Activated naive CD4-positive, alpha-beta T cell treated with anti-CD3 and anti-CD28 coated beads for 36 hours (primary cell): Measurements from ENCODE around the gene SLC34A2. TPM values are rescaled to one million over a fixed set of nuclear protein-coding genes. Genes with fewer than 3 reads are reported as not detected.
"Not testable (repeated sequence)": the region's sequence is repeated elsewhere in the genome, so short reads cannot be mapped to it uniquely, and the experiment has no call there.

Experiments used
- CTCF ChIA-PET: fragments of 350-600 bp; sonication (Branson Sonifier 250); formaldehyde crosslinking; loops from one replicate; lab custom pipeline; 2021; ENCODE audit warnings: antibody characterized with exemption; lab: Charles Lee
- DNase-seq: peaks from one replicate; pipeline ENCODE4 v3.0.0-alpha.2; 2020
- H3K27ac Mint-ChIP-seq: one replicate; pipeline ENCODE4 v1.8.0; 2021; ENCODE audit warnings: mild to moderate bottlenecking, mixed read lengths
- H3K27me3 Mint-ChIP-seq: one replicate; pipeline ENCODE4 v1.8.0; 2021; ENCODE audit warnings: low read depth, mixed read lengths
- H3K36me3 Mint-ChIP-seq: one replicate; pipeline ENCODE4 v1.8.0; 2021; ENCODE audit warnings: low read depth, mixed read lengths
- H3K4me1 Mint-ChIP-seq: one replicate; pipeline ENCODE4 v1.8.0; 2021; ENCODE audit warnings: low read depth, mixed read lengths
- H3K4me3 Mint-ChIP-seq: one replicate; pipeline ENCODE4 v1.8.0; 2021; ENCODE audit warnings: mild to moderate bottlenecking, moderate library complexity, mixed read lengths
- H3K9me3 Mint-ChIP-seq: one replicate; pipeline ENCODE4 v1.8.0; 2021; ENCODE audit warnings: mixed read lengths
- intact Hi-C: fragments of 100-400 bp; cut with micrococcal nuclease; formaldehyde crosslinking; loops from one replicate; pipeline ENCODE4 v1.15.1; 2023
- total RNA-seq, 2 experiments: library from RNA; stranded (reverse); gene quantifications; one replicate each; pipeline ENCODE4 v1.2.3, GENCODE V29; 2021

SLC34A2 gene, protein sequence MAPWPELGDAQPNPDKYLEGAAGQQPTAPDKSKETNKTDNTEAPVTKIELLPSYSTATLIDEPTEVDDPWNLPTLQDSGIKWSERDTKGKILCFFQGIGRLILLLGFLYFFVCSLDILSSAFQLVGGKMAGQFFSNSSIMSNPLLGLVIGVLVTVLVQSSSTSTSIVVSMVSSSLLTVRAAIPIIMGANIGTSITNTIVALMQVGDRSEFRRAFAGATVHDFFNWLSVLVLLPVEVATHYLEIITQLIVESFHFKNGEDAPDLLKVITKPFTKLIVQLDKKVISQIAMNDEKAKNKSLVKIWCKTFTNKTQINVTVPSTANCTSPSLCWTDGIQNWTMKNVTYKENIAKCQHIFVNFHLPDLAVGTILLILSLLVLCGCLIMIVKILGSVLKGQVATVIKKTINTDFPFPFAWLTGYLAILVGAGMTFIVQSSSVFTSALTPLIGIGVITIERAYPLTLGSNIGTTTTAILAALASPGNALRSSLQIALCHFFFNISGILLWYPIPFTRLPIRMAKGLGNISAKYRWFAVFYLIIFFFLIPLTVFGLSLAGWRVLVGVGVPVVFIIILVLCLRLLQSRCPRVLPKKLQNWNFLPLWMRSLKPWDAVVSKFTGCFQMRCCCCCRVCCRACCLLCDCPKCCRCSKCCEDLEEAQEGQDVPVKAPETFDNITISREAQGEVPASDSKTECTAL
- total RNA-seq: not detected

DNA sequence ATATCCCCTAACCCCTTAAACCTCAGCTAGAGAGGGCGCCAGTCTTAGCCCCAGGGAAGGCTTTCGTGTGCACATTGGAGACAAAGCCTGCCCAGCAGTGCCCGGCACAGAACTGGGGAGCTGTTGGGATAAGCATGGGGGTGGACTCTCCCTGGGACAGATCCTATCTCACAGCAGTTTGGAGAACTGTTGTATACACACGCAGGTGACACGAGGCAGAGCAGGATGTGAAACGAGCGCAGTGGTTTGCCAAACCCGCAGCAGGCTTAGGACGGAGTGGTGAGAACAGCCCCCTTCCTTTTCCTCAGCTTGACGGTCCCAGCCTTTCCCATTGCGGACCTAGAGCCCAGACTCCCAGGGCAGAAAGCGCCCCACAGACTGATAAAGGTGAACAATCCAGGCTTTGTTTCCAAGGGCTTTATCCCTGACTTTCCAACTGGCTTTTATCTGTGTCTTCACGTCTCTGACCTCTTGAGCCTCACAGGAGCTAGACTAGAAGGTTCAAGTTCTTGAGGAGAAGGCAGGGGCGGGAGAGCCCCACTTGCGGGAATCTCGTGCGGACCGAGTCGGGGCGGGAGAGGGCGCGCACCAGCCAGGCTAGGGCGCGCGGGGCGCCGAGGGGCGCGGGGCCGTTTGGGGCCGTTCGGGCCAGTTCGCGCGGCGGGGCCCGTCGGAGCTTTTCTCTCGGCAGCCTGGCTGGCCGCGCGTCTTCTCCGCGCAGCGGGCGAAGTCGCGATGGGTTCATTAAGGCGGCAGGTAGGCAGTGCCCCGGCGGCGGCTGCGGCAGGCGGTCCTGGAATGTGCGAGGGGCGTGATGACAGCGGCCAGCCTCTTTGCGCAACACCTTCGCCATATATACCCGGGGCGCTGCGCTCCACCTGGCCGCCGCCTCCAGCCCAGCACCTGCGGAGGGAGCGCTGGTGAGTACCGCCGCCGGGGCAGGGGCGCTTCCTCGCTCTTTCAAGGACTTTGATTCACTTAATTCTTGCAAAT is at the start of gene SLC34A2:
SLC34A2 (plus strand) TSS at position 881 of the 993 bp plus-strand sequence. CDS start 6,650 bp downstream, outside the sequence.
- H3K4me1 Mint-ChIP-seq: peaks cover 3% of the 10 kb centered on the region
- DNase-seq: no peak
- H3K4me3 Mint-ChIP-seq: no peak within 1 kb of the TSS
- H3K9me3 Mint-ChIP-seq: no peaks in the 10 kb centered on the region
- no peaks in the 10 kb centered on the region for H3K36me3 Mint-ChIP-seq
- H3K27ac Mint-ChIP-seq: no peak within 1 kb of the TSS
- H3K27me3 Mint-ChIP-seq: peaks cover 33% of the 10 kb centered on the region
- intact Hi-C loops: loop anchor here (10.0 kb wide), 1 partner anchor 210 kb away; no protein-coding TSS in a partner anchor
- CTCF ChIA-PET: no interaction called here

DNA sequence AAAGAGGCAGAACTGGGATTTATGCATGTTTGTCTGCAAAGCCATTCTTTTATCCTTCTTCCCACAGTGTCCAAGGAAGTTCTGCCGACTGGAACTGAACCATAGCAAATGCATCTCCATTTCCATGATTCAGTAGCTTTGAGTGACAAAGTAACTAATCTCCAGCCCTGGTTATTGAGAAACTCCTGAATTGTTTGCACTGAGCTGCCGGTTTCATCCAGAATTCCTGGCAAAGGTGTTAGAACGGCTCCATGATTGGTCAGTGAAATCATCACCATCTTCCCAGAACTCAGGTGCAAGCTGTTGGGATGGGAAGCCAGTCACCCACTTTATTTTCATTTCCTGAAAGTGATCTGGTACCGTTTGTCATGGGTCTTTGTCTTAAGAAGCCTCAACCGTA is 47.0 kb upstream of the SLC34A2 start:
- CTCF ChIA-PET: no interaction called here
- Mint-ChIP-seq H3K36me3 (no peaks in the 10 kb centered on the region), H3K4me1 (no peaks in the 10 kb centered on the region), H3K9me3 (no peaks in the 10 kb centered on the region), H3K4me3 (no peak overlapping the region), H3K27me3 (no peaks in the 10 kb centered on the region), H3K27ac (no peak overlapping the region)
- intact Hi-C loops: no loop called here
- no peak for DNase-seq

DNA sequence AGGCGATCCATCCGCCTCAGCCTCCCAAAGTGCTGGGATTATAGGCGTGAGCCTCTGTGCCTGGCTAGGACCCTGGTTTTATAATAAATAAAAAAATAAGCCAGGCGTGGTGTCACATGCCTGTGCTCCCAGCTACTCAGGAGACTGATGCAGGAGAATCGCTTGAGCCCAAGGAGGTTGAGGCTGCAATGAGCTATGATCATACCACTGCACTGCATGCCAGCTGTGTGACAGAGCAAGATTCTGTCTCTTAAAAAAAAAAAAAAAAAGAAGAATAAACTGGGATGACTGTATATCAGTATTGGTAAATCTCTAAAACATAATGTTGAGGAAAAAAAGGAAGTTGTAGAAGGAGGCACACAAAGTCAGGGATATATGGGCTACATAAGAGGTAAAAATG is 45.7 kb upstream of the SLC34A2 start:
- no peaks in the 10 kb centered on the region for H3K9me3 Mint-ChIP-seq
- CTCF ChIA-PET: interaction anchor here (0.7 kb wide), 1 partner anchor 16 kb away, joined by 5 read pairs; no protein-coding TSS in a partner anchor
- no peaks in the 10 kb centered on the region for H3K36me3 Mint-ChIP-seq
- H3K27me3 Mint-ChIP-seq: no peaks in the 10 kb centered on the region
- no peak overlapping the region for H3K4me3 Mint-ChIP-seq
- intact Hi-C loops: no loop called here
- H3K4me1 Mint-ChIP-seq: no peaks in the 10 kb centered on the region
- no peak for DNase-seq
- H3K27ac Mint-ChIP-seq: no peak overlapping the region

GRCh38 chr4:25613613-25614012 is 42.0 kb upstream of the SLC34A2 start:
- DNase-seq, intact Hi-C loops, CTCF ChIA-PET, H3K9me3 Mint-ChIP-seq, H3K36me3 Mint-ChIP-seq, H3K27me3 Mint-ChIP-seq, H3K27ac Mint-ChIP-seq, H3K4me1 Mint-ChIP-seq, H3K4me3 Mint-ChIP-seq: not testable (repeated sequence)

DNA sequence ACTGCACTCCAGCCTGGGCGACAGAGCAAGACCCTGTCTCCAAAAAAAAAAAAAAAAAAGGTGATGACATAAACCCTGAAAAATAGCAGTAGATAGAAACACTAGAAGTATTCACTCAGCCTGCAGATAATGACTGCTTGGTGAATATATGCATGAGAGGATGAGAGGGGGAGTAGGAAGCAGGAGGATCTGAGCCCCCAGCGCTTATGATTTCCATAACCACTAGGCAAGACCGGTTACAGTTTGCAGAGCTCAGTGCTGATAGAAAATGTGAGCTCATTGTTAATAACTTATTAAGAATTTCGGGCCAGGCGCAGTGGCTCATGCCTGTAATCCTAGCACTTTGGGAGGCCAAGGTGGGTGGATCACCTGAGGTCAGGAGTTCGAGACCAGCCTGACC is 40.8 kb upstream of the SLC34A2 start:
- CTCF ChIA-PET: no interaction called here
- H3K36me3 Mint-ChIP-seq: no peaks in the 10 kb centered on the region

DNA sequence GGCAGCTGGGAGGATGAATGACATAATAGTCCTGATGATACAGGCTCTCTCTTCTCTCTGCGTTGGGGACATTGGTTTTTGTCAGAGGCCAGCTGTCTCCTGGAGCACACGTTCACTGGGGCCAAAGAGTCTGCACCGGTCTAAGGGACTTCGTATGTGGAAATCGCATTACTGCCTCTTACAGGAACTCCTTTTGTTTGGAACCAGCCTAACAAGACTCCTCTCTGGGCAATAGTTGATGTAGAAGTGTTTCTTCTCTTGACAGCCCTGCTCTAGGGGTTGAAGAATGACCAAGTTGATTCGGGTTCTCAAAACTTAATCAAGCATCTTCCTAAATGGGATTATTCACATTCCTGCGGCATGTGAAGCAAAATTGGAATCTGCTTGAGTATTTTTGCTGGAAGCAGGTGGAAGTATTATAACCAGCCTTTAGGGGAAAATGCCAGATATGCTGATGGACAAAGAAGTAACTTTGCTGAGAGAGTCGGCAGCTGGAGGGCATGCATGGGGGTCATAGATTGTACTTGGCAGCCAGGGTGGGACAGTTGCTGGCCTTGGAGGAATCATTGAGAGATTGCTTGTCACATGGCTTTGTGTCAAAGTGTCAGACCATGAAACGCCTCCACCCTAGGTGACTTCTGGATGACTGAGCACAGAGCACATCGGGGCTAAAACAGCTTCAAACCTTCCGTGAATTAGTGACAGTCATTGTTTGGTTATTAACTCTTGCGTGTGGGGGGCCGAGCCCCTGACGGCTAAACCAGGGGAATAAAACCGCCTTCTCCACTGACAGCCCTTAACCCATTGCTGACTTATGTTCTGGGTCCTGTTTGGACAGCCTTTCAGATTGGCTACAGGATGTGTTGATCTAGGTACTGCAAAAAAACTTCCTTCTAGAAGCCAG is 34.4 kb upstream of the SLC34A2 start:
- Mint-ChIP-seq H3K27ac (no peak overlapping the region), H3K36me3 (no peaks in the 10 kb centered on the region), H3K9me3 (no peaks in the 10 kb centered on the region), H3K27me3 (no peaks in the 10 kb centered on the region), H3K4me3 (no peak overlapping the region), H3K4me1 (no peaks in the 10 kb centered on the region)
- no peak for DNase-seq
- CTCF ChIA-PET: no interaction called here
- intact Hi-C loops: no loop called here

More for the DNA sequence above, 40.8 kb upstream of the SLC34A2 start:
- Mint-ChIP-seq H3K9me3 (no peaks in the 10 kb centered on the region), H3K4me1 (no peaks in the 10 kb centered on the region), H3K4me3 (no peak overlapping the region), H3K27ac (no peak overlapping the region), H3K27me3 (no peaks in the 10 kb centered on the region)
- DNase-seq: no peak
- intact Hi-C loops: no loop called here

- CTCF ChIA-PET: no interaction called here
- DNase-seq: no peak
- intact Hi-C loops: no loop called here
- Mint-ChIP-seq H3K4me3 (no peak overlapping the region), H3K36me3 (no peaks in the 10 kb centered on the region), H3K4me1 (no peaks in the 10 kb centered on the region), H3K9me3 (no peaks in the 10 kb centered on the region), H3K27me3 (no peaks in the 10 kb centered on the region), H3K27ac (no peak overlapping the region)
Observed at GRCh38 chr4:25624616-25625015, 31.0 kb upstream of the SLC34A2 start.

DNA sequence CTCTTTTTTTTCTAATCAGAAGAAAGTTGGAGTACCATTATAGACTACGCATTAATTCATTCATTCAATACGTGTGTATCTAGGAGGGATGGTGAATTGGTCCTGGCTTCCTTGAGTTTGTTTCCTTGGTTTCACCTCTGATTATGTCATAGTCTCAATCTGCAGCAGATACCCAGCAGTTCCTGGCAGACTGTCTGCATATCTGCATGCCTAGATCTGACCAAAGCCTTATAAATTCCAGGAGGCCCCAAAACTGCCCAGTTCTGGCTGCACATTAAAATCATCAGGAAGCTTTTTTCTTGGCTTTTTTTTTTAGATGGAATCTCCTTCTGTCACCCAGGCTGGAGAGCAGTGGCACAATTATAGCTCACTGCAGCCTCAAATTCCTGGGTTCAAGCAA is 27.2 kb upstream of the SLC34A2 start:
- Mint-ChIP-seq H3K9me3 (no peaks in the 10 kb centered on the region), H3K4me1 (no peaks in the 10 kb centered on the region), H3K27ac (no peak overlapping the region), H3K27me3 (peaks cover 2% of the 10 kb centered on the region), H3K4me3 (no peak overlapping the region), H3K36me3 (no peaks in the 10 kb centered on the region)
- intact Hi-C loops: no loop called here
- no peak for DNase-seq
- CTCF ChIA-PET: interaction anchor here (0.6 kb wide), 1 partner anchor 8 kb away, joined by 4 read pairs; no protein-coding TSS in a partner anchor

DNA sequence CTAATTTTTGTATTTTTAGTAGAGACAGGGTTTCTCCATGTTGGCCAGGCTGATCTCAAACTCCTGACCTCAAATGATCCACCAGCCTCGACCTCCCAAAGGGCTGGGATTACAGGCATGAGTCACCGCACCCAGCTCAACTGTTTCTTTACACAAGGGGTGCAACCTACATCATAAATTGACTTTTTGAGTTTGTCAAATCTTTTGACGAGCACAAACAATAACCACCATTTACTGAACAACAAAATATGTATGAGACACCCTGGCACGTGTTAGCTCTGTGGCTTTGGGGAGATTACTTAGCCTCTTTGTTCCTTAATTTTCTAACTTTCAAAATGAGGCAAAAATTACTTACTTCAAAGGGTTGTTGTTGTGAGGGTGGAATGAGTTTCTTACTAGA is 23.5 kb upstream of the SLC34A2 start:
- DNase-seq: no peak
- no peak overlapping the region for H3K4me3 Mint-ChIP-seq
- H3K27me3 Mint-ChIP-seq: peaks cover 2% of the 10 kb centered on the region
- H3K27ac Mint-ChIP-seq: no peak overlapping the region
- no peaks in the 10 kb centered on the region for H3K9me3 Mint-ChIP-seq
- H3K36me3 Mint-ChIP-seq: no peaks in the 10 kb centered on the region
- CTCF ChIA-PET: interaction anchor here (0.6 kb wide), 1 partner anchor 125 kb away, joined by 4 read pairs; no protein-coding TSS in a partner anchor
- H3K4me1 Mint-ChIP-seq: no peaks in the 10 kb centered on the region
- intact Hi-C loops: no loop called here

DNA sequence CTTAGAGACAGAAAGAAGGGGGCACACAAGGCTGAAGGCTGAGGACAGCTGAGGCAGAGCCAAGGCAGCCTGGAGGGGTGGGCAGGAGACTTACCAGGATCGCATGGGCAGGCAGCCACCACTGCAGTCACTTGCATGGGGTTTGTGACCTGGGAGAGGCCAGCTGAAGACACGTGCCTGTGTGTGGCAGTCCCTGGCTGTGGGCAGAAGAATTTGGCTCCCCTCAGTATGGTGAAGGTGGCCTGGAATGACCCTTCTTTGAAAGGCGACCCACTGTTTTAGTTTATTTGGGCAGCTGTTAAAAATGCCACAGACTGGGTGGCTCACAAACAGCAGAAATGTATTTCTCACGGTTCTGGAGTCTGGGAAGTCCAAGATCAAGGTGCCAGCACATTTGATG is 22.1 kb upstream of the SLC34A2 start:
- Mint-ChIP-seq H3K9me3 (no peaks in the 10 kb centered on the region), H3K36me3 (no peaks in the 10 kb centered on the region), H3K4me1 (no peaks in the 10 kb centered on the region), H3K27ac (no peak overlapping the region), H3K27me3 (peaks cover 2% of the 10 kb centered on the region), H3K4me3 (no peak overlapping the region)
- intact Hi-C loops: no loop called here
- DNase-seq: no peak
- CTCF ChIA-PET: no interaction called here

DNA sequence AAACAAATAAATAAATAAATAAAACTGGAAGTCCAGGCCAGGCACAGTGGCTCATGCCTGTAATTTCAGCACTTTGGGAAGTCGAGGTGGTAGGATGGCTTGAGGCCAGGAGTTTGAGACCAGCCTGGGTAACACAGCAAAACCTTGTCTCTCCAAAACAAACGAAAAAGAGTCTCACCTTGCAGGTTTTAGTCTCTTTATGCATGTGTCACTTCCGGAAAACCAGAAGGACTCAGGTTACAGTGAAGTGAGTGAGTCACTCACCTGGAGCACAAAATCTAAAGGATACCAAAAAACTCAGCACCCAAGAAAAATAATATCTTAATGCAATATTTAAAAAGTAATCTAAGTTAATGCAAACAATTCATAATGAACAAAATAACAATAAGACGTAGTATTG is 20.1 kb upstream of the SLC34A2 start:
- Mint-ChIP-seq H3K27me3 (peaks cover 2% of the 10 kb centered on the region), H3K27ac (no peak overlapping the region), H3K9me3 (no peaks in the 10 kb centered on the region), H3K4me3 (no peak overlapping the region), H3K36me3 (no peaks in the 10 kb centered on the region), H3K4me1 (no peaks in the 10 kb centered on the region)
- DNase-seq: no peak
- CTCF ChIA-PET: no interaction called here
- intact Hi-C loops: no loop called here
